ENCODE data around the gene DDX56. TPM values are rescaled to one million over a fixed set of nuclear protein-coding genes. Genes with fewer than 3 reads are reported as not detected.
A peak's percentile ranks its signal among the peaks of the same experiment; 100 is the strongest.

DDX56 gene
- total and polyA plus RNA-seq, 2 of the 13 experiments (the other 11 are each of a cell fraction or from before 2014, with no cell fraction given): 82.6 to 120 TPM

DNA sequence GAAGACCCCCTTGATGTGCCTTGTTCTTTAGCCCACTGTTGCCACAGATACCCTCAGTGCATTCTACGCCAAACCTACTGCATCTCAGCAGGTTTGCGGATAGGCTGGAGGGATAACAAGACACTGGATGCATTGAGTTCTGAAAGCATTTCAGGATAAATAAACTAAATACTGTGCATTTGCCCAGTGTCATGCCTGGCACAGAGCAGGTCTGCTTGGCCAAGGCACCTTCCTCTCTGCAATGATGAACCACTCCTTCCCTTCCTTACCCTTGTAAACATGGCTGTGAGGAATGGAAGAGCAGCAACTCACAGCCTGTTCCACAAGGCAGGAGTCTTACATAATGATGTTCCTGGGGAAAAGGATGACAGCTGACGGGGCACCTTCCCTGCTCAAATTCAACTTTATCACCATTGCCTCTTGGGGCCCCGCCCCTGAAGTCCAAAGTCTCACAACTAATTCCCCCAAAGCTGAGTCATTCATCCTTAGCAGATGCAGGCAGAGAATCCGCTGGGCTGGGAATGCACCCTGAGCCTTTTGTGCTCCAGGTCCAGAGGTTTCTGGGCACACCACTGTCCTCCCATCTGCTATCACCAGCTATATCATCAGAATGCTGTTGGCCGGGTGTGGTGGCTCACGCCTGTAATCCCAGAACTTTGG, 11.6 kb downstream of the DDX56 start (continued):
- TF ChIP-seq KDM3A (CRISPR knock-in tag; IDR thresholded peaks at IDR 0.05; ENCODE audit: low read depth) (peak; percentile 75; the same call in 1 of the 2 replicates), SP5 (CRISPR knock-in tag; IDR thresholded peaks at IDR 0.05; ENCODE audit: borderline replicate concordance, low read depth) (peak; percentile 92), JUN (CRISPR knock-in tag; IDR thresholded peaks at IDR 0.05) (0 out of 2 replicates have a peak, but pooled peaks have one; percentile 51), RCOR2 (CRISPR knock-in tag; IDR thresholded peaks at IDR 0.05) (peak; percentile 64; the same call in 1 of the 2 replicates), HDAC2 (CRISPR knock-in tag; IDR thresholded peaks at IDR 0.05) (peak; percentile 75), REPIN1 (CRISPR knock-in tag; IDR thresholded peaks at IDR 0.05; ENCODE audit: borderline replicate concordance, low read depth) (peak; percentile 65; the same call in 1 of the 2 replicates), TARDBP (CRISPR knock-in tag; IDR thresholded peaks at IDR 0.05) (peak; percentile 90), ERF (CRISPR knock-in tag; IDR thresholded peaks at IDR 0.05) (0 out of 2 replicates have a peak, but pooled peaks have one; percentile 23), ZNF788 (CRISPR knock-in tag; IDR thresholded peaks at IDR 0.05; ENCODE audit: borderline replicate concordance) (peak; percentile 34; the same call in 1 of the 2 replicates), EP300 (IDR thresholded peaks at IDR 0.05; ENCODE audit: low read depth in 2 of 2, low read length in 2 of 2) (peak in 1 of 2 experiments; percentile 67; a peak in 2 of 4 replicates), EP300 (CRISPR knock-in tag; IDR thresholded peaks at IDR 0.05; ENCODE audit: borderline replicate concordance) (peak; percentile 62; the same call in 1 of the 2 replicates), ZNF326 (CRISPR knock-in tag; IDR thresholded peaks at IDR 0.05; ENCODE audit: borderline replicate concordance) (0 out of 2 replicates have a peak, but pooled peaks have one; percentile 42), MED13 (CRISPR knock-in tag; IDR thresholded peaks at IDR 0.05) (peak; percentile 66; the same call in 1 of the 2 replicates), ZBTB21 (CRISPR knock-in tag; IDR thresholded peaks at IDR 0.05) (no peak), FOXK2 (IDR thresholded peaks at IDR 0.05) (no peak), KLF16 (CRISPR knock-in tag; IDR thresholded peaks at IDR 0.05) (peak in 1 of 2 experiments; percentile 66; a peak in 2 of 4 replicates)
- TF ChIP-seq, protein P1, sequence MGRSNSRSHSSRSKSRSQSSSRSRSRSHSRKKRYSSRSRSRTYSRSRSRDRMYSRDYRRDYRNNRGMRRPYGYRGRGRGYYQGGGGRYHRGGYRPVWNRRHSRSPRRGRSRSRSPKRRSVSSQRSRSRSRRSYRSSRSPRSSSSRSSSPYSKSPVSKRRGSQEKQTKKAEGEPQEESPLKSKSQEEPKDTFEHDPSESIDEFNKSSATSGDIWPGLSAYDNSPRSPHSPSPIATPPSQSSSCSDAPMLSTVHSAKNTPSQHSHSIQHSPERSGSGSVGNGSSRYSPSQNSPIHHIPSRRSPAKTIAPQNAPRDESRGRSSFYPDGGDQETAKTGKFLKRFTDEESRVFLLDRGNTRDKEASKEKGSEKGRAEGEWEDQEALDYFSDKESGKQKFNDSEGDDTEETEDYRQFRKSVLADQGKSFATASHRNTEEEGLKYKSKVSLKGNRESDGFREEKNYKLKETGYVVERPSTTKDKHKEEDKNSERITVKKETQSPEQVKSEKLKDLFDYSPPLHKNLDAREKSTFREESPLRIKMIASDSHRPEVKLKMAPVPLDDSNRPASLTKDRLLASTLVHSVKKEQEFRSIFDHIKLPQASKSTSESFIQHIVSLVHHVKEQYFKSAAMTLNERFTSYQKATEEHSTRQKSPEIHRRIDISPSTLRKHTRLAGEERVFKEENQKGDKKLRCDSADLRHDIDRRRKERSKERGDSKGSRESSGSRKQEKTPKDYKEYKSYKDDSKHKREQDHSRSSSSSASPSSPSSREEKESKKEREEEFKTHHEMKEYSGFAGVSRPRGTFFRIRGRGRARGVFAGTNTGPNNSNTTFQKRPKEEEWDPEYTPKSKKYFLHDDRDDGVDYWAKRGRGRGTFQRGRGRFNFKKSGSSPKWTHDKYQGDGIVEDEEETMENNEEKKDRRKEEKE (IDR thresholded peaks at IDR 0.05): no peak
- TF ChIP-seq, protein P2, sequence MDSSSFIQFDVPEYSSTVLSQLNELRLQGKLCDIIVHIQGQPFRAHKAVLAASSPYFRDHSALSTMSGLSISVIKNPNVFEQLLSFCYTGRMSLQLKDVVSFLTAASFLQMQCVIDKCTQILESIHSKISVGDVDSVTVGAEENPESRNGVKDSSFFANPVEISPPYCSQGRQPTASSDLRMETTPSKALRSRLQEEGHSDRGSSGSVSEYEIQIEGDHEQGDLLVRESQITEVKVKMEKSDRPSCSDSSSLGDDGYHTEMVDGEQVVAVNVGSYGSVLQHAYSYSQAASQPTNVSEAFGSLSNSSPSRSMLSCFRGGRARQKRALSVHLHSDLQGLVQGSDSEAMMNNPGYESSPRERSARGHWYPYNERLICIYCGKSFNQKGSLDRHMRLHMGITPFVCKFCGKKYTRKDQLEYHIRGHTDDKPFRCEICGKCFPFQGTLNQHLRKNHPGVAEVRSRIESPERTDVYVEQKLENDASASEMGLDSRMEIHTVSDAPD (CRISPR knock-in tag; IDR thresholded peaks at IDR 0.05): 0 out of 2 replicates have a peak, but pooled peaks have one; percentile 46
- TF ChIP-seq, protein P3, sequence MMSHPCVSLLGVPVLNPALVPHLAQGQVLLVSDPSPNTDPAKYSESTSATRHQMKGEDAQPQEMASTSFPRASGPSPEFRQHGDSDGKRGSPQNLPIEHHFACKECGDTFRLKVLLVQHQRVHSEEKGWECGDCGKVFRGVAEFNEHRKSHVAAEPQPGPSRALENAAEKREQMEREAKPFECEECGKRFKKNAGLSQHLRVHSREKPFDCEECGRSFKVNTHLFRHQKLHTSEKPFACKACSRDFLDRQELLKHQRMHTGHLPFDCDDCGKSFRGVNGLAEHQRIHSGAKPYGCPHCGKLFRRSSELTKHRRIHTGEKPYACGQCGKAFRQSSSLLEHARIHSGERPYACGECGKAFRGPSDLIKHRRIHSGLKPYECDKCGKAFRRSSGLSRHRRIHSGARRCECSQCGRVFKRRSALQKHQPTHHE (CRISPR knock-in tag; IDR thresholded peaks at IDR 0.05; ENCODE audit: borderline replicate concordance): no peak
- TF ChIP-seq, protein P4, sequence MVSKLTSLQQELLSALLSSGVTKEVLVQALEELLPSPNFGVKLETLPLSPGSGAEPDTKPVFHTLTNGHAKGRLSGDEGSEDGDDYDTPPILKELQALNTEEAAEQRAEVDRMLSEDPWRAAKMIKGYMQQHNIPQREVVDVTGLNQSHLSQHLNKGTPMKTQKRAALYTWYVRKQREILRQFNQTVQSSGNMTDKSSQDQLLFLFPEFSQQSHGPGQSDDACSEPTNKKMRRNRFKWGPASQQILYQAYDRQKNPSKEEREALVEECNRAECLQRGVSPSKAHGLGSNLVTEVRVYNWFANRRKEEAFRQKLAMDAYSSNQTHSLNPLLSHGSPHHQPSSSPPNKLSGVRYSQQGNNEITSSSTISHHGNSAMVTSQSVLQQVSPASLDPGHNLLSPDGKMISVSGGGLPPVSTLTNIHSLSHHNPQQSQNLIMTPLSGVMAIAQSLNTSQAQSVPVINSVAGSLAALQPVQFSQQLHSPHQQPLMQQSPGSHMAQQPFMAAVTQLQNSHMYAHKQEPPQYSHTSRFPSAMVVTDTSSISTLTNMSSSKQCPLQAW (CRISPR knock-in tag; IDR thresholded peaks at IDR 0.05): peak; percentile 73; the same call in 1 of the 2 replicates
- TF ChIP-seq, protein P5, sequence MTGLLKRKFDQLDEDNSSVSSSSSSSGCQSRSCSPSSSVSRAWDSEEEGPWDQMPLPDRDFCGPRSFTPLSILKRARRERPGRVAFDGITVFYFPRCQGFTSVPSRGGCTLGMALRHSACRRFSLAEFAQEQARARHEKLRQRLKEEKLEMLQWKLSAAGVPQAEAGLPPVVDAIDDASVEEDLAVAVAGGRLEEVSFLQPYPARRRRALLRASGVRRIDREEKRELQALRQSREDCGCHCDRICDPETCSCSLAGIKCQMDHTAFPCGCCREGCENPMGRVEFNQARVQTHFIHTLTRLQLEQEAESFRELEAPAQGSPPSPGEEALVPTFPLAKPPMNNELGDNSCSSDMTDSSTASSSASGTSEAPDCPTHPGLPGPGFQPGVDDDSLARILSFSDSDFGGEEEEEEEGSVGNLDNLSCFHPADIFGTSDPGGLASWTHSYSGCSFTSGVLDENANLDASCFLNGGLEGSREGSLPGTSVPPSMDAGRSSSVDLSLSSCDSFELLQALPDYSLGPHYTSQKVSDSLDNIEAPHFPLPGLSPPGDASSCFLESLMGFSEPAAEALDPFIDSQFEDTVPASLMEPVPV (CRISPR knock-in tag; IDR thresholded peaks at IDR 0.05): 0 out of 2 replicates have a peak, but pooled peaks have one; percentile 28

All from HepG2 (cell line).